ENCODE data around the gene TARM1.

GRCh38 chr19:54108496-54108895, 27.3 kb upstream of the TARM1 start:
- TF ChIP-seq, protein P1, sequence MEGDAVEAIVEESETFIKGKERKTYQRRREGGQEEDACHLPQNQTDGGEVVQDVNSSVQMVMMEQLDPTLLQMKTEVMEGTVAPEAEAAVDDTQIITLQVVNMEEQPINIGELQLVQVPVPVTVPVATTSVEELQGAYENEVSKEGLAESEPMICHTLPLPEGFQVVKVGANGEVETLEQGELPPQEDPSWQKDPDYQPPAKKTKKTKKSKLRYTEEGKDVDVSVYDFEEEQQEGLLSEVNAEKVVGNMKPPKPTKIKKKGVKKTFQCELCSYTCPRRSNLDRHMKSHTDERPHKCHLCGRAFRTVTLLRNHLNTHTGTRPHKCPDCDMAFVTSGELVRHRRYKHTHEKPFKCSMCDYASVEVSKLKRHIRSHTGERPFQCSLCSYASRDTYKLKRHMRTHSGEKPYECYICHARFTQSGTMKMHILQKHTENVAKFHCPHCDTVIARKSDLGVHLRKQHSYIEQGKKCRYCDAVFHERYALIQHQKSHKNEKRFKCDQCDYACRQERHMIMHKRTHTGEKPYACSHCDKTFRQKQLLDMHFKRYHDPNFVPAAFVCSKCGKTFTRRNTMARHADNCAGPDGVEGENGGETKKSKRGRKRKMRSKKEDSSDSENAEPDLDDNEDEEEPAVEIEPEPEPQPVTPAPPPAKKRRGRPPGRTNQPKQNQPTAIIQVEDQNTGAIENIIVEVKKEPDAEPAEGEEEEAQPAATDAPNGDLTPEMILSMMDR (IDR thresholded peaks at IDR 0.05), result no peak
- TF ChIP-seq MXI1 (IDR thresholded peaks at IDR 0.05; ENCODE audit: low read depth, low read length) (no peak), RFX5 (IDR thresholded peaks at IDR 0.05; ENCODE audit: low read length) (no peak), TCF12 (IDR thresholded peaks at IDR 0.05) (no peak), REST (IDR thresholded peaks at IDR 0.05; ENCODE audit: low read depth, low read length) (no peak)

All from SK-N-SH (cell line).